Activated CD8-positive, alpha-beta memory T cell treated with anti-CD3 and anti-CD28 coated beads for 36 hours (primary cell): ENCODE measurements around the gene PCGF1. TPM values are rescaled to one million over a fixed set of nuclear protein-coding genes. Genes with fewer than 3 reads are reported as not detected.

ENCODE experiments used
- CTCF ChIA-PET: fragments of 350-600 bp; sonication (Branson Sonifier 250); formaldehyde crosslinking; loops from one replicate; lab custom pipeline; 2021; ENCODE audit warnings: antibody characterized with exemption; lab: Charles Lee
- POLR2A ChIA-PET: fragments of 350-600 bp; sonication (Branson Sonifier 250); formaldehyde crosslinking; loops from one replicate; lab custom pipeline; 2021; ENCODE audit warnings: antibody characterized with exemption; lab: Charles Lee
- total RNA-seq, 2 experiments: library from RNA; stranded (reverse); gene quantifications; one replicate each; pipeline ENCODE4 v1.2.3, GENCODE V29; 2021

Gene PCGF1
- total RNA-seq, 2 experiments from 2014 or later = 23.8 to 26.1 TPM

DNA sequence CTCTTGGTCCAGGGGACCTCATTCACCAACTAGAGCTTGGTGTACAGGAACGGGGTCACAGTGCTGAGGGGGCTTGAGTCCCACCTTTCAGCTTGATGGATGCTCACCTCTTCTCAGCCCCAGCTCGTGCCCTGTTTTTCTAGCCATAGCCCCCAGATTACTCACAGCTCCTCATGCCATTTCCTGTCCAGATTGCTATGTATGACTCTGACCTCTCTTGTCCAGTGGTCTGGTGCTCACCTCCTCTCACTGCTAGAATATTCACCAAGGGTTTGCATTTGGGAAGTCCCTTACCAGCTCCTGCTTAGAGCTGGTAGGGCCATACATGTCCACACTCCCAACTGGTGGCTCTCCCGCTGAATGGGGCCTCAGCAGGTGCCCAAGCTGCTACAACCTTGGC, 13.9 kb downstream of the PCGF1 start:
- CTCF ChIA-PET = no interaction called here
- POLR2A ChIA-PET = no interaction called here

DNA sequence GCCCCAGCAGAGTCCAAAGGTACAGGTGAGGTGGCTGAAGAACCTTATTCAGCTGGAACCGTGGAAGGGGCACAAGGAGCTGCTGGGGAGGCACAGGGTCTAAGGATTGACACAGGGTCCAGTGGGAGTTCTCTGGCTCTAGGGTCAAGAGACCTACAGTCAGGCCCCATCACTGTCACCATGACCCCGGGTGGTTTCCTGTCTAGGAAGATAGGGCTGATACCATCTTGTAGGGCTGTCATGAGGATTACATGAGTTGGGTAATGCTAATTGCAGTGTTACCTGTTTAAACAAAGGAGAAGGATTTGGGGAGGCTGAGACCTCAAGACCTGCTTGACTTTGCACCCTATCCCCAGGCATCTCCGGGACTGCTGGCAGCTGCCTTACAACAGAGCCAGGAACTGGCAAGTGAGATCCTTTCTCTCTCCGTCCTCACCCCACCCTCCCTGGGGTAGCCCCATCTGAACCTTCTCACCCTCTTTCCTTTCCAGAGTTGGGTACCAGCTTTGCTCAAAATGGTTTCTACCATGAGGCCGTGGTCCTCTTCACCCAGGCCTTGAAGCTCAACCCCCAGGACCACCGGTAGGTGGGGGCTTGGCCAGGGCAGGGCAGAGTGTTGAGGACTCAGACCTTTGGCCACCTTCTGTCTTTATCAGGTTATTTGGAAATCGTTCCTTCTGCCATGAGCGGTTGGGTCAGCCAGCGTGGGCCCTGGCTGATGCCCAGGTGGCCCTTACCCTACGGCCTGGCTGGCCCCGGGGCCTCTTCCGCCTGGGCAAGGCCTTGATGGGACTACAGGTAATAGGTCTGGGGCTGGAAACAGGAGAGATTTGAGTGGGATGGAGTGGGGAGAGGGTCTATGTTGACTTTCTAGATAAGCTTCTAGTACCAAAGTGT, 15.6 kb downstream of the PCGF1 start:
- ChIA-PET CTCF (interaction anchor here (0.8 to 1.4 kb wide), 3 partner anchors 9 to 15 kb away, joined by 3 to 5 read pairs (median 3); partner anchors contain the start of genes CCDC142, PCGF1 and TTC31), POLR2A (interaction anchor here (0.5 to 0.9 kb wide), 2 partner anchors 13 to 16 kb away, joined by 4 to 6 read pairs; no protein-coding TSS in a partner anchor)

DNA sequence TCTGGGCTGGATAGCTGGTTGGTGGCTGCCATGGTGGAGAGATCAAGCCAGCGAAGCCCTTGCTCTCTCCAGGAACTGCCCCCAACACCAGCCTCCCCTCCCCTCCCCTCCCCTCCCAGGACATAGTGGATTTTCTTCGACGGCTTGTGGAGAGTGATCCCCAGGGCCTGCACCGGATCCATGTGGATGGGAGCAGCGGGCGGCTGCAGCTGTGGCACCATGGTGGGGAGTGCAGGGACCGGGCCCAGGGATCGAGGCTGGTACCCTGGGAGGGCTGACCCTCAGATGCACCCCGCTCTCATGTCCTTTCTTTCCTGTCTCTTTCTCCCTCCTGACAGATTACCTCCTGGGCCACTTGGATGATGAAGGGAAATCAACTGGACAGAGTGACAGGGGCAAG, 17.6 kb downstream of the PCGF1 start:
- ChIA-PET CTCF (no interaction called here), POLR2A (no interaction called here)

DNA sequence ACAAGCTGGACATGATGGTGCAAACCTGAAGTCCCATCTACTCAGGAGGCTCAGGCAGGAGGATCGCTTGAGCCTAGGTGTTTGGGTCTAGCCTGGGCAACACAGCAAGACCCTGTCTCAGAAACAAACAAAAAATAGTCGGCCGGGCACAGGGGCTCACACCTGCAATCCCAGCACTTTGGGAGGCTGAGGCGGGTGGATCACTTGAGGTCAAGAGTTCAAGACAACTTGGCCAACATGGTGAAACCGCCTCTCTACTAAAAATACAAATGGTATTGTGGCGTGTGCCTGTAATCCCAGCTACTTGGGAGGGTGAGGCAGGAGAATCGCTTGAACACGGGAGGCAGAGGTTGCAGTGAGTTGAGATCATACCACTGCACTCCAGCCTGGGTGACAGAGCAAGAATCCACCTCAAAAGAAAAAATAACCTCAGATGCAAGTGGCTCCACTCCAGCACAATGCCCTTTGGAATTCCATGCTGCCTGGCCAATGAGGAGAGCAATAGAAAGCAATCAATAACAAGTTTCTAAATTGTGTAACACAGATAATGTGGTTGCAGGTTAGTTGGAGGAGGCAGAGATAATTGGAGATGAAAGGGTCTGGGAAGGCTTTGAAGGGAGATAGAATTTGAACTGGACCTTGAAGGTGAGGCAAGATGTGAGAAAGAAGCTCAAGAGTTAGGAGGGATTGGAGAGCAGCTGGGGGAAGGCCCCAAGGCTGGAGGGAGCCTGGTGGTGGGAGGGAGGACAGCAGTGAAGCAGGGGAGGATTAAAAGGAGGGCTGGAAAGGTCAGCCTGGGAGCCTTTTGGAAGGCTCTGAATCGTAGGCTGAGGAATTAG, 18.6 kb downstream of the PCGF1 start:
- POLR2A ChIA-PET = interaction anchor here (0.6 kb wide), 1 partner anchor 18 kb away, joined by 5 read pairs; no protein-coding TSS in a partner anchor
- CTCF ChIA-PET = interaction anchor here (0.7 kb wide), 1 partner anchor 28 kb away, joined by 3 read pairs; no protein-coding TSS in a partner anchor

DNA sequence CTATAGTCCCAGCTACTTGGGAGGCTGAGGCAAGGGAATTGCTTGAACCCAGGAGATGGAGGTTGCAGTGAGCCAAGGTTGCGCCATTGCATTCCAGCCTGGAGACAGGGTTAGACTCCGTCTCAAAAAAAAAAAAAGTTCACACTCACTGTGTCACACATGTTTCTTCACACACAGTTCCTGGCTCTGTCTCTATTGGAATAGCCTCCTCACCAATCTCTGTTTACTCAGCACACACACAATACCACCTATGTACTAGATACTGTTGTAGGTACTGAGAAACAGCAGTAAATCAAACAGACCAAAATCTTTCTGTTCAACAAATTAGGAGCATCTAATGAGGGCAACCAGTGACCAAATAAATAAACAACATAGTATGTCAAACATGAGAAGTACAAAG, 21.4 kb downstream of the PCGF1 start:
- ChIA-PET POLR2A (no interaction called here), CTCF (interaction anchor here (1.7 kb wide), 1 partner anchor 15 kb away, joined by 4 read pairs; no protein-coding TSS in a partner anchor)

DNA sequence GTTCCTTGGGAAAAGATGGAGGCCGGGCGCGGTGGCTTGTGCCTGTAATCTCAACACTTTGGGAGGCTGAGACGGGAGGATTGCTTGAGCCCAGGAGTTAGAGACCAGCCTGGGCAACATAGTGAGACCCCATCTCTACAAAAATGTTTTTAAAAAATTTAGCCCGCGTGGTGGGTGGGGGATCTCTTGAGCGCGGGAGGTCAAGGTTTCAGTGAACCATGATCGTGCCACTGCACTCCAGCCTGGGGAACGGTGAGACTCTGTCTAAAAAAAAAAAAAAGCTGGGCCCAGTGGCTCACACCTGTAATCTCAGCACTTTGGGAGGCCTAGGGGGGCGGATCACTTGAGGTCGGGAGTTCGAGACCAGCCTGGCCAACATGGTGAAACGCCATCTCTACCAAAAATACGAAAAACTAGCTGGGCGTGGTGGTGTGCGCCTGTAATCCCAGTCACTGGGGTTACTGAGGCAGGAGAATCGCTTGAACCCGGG, 23.8 kb downstream of the PCGF1 start:
- POLR2A ChIA-PET = interaction anchor here (0.7 to 2.9 kb wide), 2 partner anchors 11 to 29 kb away, joined by 3 to 8 read pairs; partner anchors contain the start of genes INO80B and MRPL53
- CTCF ChIA-PET = interaction anchor here (0.6 to 3.8 kb wide), 11 partner anchors 11 to 105 kb away, joined by 3 to 34 read pairs (median 12); partner anchors contain the start of genes INO80B, MRPL53, PCGF1 and WBP1

DNA sequence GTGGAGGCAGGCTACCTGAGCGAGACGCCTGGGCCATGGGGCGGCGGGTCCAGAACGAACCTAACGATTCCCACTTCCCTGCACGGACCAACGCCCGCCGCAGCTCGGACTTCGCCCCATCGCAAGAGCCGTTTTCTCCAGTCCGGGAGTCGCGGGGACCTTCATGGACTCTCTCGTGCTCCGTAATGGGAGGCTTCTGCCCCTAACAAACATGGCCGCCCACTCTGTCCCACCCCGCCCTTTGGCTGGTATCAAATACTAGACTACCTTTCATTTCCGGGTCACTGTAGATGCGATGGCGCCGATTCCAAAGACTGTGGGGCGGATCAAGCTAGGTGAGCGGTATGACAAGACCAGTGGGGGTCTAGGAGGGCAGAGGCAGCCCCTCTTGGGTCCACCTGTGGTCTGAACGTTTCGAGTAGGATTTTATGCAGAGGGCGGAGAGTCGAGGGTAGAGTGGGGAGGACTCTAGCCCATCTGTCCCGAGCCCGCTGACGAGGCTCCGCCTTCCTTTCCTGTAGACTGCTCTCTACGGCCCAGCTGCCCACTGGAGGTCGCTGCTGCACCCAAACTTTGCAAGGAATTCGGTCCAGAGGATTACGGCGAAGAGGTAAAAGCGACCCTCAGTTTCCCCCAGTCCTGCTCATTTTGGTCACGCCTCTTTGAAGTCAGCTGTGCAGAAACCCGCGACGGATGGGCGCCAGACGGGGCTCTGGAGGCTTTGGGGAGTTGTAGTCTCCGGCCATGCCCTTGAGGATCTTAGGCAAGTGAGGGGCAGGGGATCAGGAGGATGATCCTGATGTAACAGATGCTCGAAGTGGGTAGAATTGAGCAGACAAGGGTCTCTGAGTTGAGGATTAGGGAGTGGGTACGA, 24.5 kb downstream of the PCGF1 start, which contains the start of the genes CCDC142 and TTC31:
CCDC142 (minus strand) TSS at position 198 of the 874 bp plus-strand sequence; CDS start at position 37, 161 bp downstream.
TTC31 (plus strand) TSS at position 281 of the 874 bp plus-strand sequence; CDS start at position 296, 15 bp downstream.
- POLR2A ChIA-PET = interaction anchor here (0.8 to 2.9 kb wide), 4 partner anchors 10 to 49 kb away, joined by 3 to 10 read pairs (median 6); partner anchors contain the start of genes INO80B, MOGS and MRPL53
- CTCF ChIA-PET = interaction anchor here (0.8 to 3.8 kb wide), 21 partner anchors 9 to 233 kb away, joined by 3 to 34 read pairs (median 4); partner anchors contain the start of genes AUP1, DQX1, HTRA2 and INO80B

DNA sequence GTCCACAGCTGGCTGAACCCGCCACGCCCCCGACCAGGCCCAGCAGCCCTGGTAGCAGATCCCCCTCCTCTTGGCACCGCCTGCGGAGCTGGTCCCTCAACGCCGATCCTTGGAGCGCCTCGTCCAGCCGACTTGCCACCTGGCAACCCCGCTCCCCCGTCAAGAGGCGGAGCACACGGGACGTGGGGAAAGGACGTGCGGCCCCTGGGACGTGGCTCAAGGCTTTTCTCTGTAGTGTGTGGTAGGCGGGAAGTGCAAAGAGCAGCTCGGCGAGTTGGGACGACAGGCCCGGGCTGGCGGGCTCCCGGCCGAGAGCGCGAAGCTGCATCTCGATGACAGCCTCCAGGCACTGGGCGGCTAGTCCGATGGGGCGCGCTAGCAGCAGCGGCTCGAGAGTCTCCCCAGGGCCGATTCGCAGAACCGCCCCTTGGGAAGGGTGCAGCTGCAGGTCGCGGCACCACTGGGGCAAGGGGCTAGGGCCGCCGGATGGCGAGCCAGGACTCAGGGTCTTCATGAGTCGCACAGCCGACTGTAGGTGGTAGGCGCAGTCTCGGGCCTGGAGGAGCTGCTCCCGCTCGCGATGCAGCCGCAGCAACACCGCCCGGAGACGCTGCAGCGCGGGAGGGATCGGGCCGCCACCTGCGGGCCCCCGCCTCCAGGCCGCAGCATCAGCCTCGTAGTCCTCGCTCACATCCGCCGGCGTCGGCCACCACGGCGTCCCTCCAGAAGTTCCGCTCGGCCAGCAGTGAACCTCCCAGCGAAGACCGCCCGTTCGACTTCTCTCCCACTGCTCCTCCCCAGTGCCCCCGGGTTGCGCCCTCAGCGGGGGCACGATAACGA, 25.3 kb downstream of the PCGF1 start:
- POLR2A ChIA-PET = interaction anchor here (0.5 to 2.9 kb wide), 7 partner anchors 9 to 102 kb away, joined by 3 to 10 read pairs (median 4); partner anchors contain the start of genes INO80B, MOGS, MRPL53 and WBP1
- CTCF ChIA-PET = interaction anchor here (0.8 to 3.8 kb wide), 23 partner anchors 10 to 232 kb away, joined by 3 to 34 read pairs (median 4); partner anchors contain the start of genes AUP1, DQX1, HTRA2 and INO80B

DNA sequence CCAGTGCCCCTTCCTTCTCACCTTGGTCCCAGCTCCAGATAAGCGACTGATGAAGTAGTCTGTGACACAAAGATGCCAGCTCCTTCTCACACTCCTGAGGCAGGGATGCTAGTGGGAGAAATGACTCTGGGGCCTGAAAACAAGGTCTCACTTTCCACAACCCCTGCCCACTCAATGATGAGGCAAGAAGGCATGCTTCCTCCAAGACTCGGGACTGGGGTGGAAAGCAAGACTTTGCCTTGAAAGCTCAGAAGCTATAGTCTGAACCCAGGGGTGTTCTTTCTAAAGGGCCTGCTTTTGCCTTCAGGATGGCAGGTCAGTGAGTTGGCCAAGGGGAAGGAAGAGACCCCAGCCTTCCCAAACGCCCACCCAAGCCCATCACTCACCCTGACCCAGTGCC, 26.1 kb downstream of the PCGF1 start:
- ChIA-PET POLR2A (interaction anchor here (0.5 to 2.9 kb wide), 6 partner anchors 9 to 103 kb away, joined by 3 to 10 read pairs (median 6); partner anchors contain the start of genes INO80B, MOGS, MRPL53 and WBP1), CTCF (interaction anchor here (1.0 to 3.8 kb wide), 9 partner anchors 9 to 187 kb away, joined by 3 to 34 read pairs (median 17); partner anchors contain the start of genes AUP1, HTRA2, INO80B and MRPL53)

DNA sequence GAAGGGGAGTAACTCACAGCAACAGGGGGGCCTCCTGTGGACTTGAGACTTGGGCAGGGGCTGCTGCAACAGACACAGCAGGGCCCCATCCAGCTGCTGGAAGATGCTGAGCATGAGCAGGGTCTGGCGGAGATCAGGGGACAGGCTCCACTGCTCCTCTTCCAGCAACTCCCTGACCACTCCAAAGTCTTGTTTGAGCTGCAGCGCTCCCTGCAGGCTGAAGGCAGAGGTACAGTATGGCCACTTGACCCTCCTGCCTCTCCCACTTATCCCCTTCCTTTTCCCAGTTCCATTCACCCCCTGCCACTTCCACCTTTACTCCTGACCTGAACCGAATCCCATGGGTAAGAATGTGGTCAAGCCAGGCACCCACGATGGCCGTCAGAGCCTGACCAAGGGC, 32.6 kb downstream of the PCGF1 start:
- ChIA-PET POLR2A (interaction anchor here (0.6 kb wide), 1 partner anchor 23 kb away, joined by 5 read pairs; no protein-coding TSS in a partner anchor), CTCF (interaction anchor here (1.3 to 2.4 kb wide), 2 partner anchors 34 to 55 kb away, joined by 3 to 7 read pairs; partner anchors contain the start of genes AUP1 and HTRA2)

DNA sequence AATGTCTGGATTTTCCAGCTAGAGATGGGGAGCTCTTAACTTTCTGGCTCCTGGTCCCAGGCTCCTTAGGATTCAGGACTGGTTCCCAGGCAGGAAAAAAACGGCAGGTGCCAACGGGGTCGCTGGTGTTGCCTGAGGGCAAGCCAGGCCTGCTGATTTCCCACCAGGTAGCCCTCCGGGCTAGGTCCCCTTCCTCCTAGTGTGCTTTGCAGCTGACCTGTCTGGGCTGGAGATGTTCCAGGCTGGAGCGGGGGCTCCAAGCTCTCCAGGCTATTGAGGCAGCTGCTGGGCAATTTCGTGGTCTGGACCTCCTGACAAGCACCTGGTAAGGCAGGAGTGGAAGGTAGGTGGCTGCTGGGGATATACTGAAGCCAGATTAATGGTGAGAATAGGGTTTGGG, 33.0 kb downstream of the PCGF1 start:
- ChIA-PET POLR2A (interaction anchor here (0.7 kb wide), 2 partner anchors 26 to 56 kb away, joined by 4 to 10 read pairs; no protein-coding TSS in a partner anchor), CTCF (interaction anchor here (0.7 to 4.0 kb wide), 4 partner anchors 7 to 55 kb away, joined by 3 to 34 read pairs (median 5); partner anchors contain the start of genes AUP1, CCDC142, HTRA2 and TTC31)

DNA sequence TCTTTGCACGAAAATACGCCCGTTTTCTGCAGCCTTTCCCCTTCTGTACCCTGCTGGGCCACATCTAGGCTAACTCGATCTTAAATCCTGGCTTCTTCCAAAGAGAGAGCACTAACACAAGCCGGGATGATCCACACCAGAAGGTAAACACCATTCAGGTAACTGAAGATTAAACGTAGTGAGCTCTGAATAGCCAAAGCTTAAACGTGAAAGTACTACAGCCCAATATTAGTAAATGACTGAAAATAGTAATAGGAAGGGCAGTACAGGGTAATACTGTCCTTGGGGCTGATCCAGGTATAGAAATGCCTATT, 34.6 kb downstream of the PCGF1 start:
- POLR2A ChIA-PET = interaction anchor here (1.0 to 2.6 kb wide), 4 partner anchors 9 to 56 kb away, joined by 3 to 13 read pairs (median 6); partner anchors contain the start of genes AUP1, CCDC142, HTRA2 and WBP1
- CTCF ChIA-PET = interaction anchor here (0.7 to 4.0 kb wide), 3 partner anchors 9 to 60 kb away, joined by 3 to 34 read pairs (median 7); partner anchors contain the start of genes AUP1, CCDC142, HTRA2 and TTC31

DNA sequence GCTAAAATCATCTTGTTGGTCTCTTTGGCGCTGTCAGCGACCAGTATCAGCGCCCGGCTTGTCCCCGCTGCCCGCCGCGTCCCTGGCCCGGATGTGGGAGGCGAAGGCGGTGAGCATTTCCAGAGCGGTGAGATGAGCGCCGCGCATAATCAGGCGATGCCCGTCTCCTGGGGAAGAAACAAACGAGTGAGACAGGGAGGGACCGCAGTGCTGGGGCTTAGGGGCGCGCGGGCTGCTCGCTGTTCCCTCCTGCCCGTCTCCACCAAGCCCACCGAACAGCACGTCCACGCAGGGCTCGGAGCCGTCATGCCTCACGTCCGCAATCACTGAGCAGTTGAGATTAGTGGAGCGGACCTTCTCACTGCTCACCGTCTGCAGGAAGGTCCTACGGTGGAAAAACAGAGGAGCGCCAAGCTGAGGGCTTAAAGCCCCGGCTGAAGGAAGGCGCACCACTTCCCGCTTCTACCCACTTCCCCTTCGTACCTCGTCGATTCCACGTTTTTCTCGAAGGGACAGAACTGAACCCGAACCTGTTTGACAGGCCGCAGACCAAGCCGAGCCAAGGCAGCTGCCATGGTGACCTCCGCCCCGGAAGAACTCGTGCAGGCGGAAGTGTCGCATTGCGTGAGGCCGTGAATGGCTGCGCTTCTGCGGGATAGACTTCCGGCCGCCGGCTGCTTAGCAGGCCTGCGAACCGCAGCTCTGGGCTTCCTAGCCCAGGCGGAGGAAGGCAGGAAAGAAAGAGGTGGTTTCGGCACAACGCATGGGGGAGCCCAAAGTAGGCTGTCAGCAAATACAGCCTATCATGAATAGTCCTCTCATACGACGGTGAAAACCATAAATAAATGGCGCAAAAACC, 35.2 kb downstream of the PCGF1 start, which contains the start of gene MRPL53:
MRPL53 (minus strand) TSS at position 595 of the 859 bp plus-strand sequence; CDS start at position 575, 20 bp downstream.
- CTCF ChIA-PET = interaction anchor here (0.7 to 4.0 kb wide), 3 partner anchors 9 to 61 kb away, joined by 3 to 34 read pairs (median 7); partner anchors contain the start of genes AUP1, CCDC142, HTRA2 and TTC31
- POLR2A ChIA-PET = interaction anchor here (1.0 to 2.6 kb wide), 5 partner anchors 10 to 57 kb away, joined by 3 to 13 read pairs (median 7); partner anchors contain the start of genes AUP1, CCDC142, HTRA2 and WBP1
